H1 (cell line): ENCODE data around the gene ACOD1. TPM values are rescaled to one million over a fixed set of nuclear protein-coding genes. Genes with fewer than 3 reads are reported as not detected.

Experiments
- NANOG ChIP-seq: IDR thresholded peaks from 2 replicates; pipeline ENCODE4 v1.6.1; 2011; ENCODE audit warnings: low read length, low read depth, mild to moderate bottlenecking, inconsistent platforms; ENCODE audit not compliant: insufficient read depth, poor library complexity, severe bottlenecking
- polyA plus RNA-seq, 7 experiments: library from polyadenylated mRNA; depleted of rRNA in 3 of 7; stranded (reverse) in 5 of 7; unstranded in 2 of 7; fragments of >200 nt in 5 of 7; fragments of 200-250 nt in 2 of 7; gene quantifications; 1 replicate in 5 of 7; 2 replicates in 1 of 7; 4 replicates in 1 of 7; pipeline versions ENCODE4 v1.2.1 to v1.2.3, GENCODE V29; 2011 to 2013; ENCODE audit warnings: missing spikeins in 2 of 7, mixed read lengths in 2 of 7
- total RNA-seq: library from RNA; stranded (reverse); fragmentation: NEBNext Ultra II Directional; extraction: Animal tissue kit (Norgen Biotek cat#: 25700); gene quantifications from 2 replicates; pipeline ENCODE4 v1.2.1, GENCODE V29; 2021

ACOD1 gene
- total and polyA plus RNA-seq, 2 of the 8 experiments (the other 6 are each of a cell fraction or from before 2014, with no cell fraction given): not detected

DNA sequence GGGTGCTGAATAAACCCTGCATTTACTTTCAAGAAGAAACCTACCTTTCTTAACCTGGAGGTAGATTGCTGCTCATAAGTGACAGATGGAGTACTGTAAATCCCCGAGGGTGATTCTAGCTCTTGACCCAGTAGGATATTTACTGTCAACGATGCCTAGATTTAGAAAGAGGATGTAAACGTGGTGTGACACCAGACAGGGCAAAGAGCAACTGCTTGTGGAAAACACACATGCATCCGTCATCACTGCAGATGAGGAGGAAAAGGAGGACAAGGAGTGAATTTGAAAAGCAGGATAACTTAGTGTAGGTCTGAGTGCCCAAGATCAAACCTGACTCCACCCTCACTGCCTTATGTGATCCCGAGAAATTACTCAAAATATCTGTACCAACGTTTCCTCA is 33.8 kb downstream of the ACOD1 start (continued):
- no peak for TF ChIP-seq NANOG
